GM12874 (cell line): ENCODE data around the gene UNC119.

Experiments
- TF ChIP-seq, protein P1 (sequence below): IDR thresholded peaks from 2 replicates; pipeline ENCODE4 v1.5.1; 2011; ENCODE audit warnings: low read depth, mild to moderate bottlenecking, control low read depth, low read length, moderate library complexity; ENCODE audit not compliant: insufficient read depth

UNC119 gene

DNA sequence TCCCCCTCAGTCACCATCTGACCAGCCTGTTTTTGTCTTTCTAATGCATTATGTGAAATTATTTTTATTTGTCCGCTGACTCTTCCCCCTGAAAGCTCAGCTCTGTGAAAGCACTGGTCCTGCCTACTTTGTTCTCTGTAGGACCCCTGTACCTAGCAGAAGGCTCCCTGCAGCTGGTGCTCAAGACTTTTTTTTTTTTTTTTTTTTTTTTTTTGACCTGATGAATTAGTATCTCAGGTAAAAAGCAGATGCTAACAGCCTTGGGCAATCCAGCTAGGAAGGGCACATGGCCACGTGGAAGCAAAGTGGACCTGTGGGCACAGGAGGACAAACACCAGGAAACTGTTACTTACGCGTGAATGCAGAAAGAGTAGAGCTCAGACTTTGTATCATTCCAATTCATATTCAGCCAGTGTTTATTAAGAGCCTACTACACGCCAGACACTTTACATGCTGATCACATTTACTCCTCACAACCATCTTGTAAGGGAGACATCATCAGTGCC is 629 bp upstream of the UNC119 start:
- TF ChIP-seq, protein P1, sequence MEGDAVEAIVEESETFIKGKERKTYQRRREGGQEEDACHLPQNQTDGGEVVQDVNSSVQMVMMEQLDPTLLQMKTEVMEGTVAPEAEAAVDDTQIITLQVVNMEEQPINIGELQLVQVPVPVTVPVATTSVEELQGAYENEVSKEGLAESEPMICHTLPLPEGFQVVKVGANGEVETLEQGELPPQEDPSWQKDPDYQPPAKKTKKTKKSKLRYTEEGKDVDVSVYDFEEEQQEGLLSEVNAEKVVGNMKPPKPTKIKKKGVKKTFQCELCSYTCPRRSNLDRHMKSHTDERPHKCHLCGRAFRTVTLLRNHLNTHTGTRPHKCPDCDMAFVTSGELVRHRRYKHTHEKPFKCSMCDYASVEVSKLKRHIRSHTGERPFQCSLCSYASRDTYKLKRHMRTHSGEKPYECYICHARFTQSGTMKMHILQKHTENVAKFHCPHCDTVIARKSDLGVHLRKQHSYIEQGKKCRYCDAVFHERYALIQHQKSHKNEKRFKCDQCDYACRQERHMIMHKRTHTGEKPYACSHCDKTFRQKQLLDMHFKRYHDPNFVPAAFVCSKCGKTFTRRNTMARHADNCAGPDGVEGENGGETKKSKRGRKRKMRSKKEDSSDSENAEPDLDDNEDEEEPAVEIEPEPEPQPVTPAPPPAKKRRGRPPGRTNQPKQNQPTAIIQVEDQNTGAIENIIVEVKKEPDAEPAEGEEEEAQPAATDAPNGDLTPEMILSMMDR: no peak

DNA sequence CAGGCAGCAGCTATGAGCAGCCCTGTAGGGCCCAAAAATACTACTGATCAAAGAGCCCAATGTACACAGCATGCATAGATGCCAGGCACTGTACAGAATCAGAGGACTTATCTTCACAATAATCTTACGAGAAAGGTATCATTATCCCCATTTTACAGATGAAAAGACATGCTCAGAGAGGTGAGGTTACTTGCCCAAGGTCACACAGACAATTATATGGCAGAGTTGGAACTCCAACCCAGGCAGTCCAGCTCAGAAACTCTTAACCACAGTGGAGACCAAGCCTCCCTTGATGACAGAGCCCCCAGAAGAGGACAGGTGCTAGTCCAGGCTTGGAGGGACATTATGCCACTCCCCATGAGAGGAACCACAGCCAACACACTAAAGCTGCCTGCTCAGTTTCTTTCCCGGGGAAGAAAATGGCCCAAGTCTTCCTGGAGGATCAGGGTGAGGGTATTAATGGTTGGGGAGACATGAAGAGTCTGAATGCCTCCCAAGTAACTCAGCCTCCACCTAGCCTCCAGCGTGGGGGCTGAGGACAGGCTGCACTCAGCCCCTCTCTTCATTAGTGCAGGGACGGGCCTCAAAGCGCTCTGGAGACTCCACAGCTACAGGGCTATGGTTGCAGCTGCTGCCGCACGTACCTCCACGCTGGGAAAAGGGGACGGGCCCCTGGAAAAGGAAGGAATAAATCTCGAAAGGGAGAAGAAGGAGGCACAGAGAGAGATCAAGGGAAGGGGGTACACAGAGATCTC is 826 bp downstream of the UNC119 start:
- TF ChIP-seq, protein P1: no peak

DNA sequence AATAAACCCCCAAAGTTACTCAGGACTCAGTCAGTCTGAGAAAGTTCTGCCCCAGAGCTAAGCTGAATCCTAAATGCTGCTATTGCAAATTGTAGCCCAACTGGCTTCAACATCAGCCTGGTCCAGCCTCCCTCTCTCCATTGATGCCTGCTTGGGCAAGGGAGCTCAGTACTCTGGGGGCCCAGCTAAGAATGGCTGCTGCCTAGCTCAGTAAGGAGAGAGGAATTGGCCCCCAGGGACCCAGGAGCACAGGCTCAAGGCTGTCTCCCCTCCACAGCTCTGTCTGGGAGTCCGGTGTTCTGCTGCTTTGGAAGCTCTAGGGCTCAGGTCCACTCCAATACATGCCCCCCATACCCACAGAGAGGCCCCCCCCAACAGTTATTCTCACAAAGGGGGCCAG is 1.6 kb downstream of the UNC119 start:
- TF ChIP-seq, protein P1: no peak

DNA sequence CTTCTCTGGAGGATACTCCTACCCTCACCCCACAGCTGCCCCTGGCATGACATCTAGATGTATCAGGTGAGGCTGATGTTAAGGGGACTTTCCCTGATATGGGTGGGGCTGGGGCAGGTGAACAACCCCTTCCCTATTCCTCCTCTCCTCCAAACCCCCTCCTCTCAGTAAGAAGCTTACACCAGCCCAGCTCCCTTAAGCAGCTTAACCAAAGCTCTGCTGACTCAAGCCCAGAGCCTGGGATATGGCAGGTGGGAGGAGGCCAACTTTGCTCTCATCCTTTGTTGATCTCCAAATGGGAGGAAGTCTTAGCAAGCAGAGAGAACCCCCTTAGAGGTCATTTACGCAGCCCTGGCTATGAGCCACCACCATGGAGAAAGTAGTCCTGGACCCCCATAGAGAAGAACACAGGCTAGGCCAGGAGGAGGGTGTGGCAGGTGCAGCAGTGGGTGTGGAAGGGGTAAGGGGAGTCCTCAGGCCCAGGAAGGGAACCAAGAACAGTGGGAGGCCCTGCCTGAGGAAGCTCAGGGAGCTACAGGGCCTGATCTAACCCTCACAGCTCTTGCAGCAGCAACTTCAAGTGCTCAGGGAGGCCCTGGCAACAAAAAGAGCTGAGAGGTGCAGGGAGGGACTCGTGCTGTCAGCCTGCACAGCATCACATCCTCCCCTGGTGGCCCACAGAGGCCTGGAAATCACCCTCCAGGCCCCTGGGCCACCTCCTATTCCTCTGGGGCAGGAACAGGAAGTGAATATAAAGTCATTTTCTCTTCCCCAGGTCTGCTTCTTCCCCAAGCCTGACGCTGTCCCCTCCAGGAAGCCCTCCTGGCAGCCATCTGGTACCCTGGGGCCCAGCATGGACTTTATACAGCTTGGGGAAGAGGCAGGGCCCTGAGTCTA is 2.9 kb downstream of the UNC119 start:
- TF ChIP-seq, protein P1: peak; percentile 32; the same call in 1 of the 2 replicates

DNA sequence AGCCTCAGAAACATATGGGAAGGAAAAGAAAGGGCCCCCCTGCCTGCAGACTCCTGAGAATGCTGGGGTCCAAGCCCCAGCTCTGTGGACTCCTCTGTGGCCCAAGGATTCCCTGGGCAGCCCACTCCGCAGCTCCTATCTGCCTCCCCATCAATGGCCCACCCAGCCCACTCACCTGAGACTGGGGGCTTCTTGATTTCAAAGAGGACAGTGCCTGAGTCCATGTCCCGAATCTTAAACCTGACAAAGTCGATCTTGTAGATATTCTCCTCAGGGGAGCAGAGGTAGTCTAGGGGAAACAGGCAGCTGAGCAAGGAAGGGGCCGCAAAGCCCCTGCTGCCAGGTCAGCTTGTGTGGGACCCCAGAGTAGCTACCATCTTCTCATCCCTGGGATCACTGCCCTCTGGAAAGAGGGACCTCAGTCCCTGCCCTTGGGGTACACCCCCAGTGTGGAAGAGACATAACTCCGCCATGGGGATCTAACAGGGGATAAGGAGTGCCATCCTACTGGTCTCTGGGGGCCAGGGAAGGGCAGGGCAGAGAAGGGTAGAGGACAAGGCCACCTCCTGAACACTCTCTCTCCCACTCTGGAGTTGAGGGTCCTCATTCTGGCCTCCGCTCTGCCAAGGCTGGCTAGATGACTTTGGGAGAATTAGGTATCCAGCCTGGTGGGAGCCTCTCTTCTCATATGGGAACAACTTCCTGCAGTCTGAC is 3.9 kb downstream of the UNC119 start:
- TF ChIP-seq, protein P1: no peak

DNA sequence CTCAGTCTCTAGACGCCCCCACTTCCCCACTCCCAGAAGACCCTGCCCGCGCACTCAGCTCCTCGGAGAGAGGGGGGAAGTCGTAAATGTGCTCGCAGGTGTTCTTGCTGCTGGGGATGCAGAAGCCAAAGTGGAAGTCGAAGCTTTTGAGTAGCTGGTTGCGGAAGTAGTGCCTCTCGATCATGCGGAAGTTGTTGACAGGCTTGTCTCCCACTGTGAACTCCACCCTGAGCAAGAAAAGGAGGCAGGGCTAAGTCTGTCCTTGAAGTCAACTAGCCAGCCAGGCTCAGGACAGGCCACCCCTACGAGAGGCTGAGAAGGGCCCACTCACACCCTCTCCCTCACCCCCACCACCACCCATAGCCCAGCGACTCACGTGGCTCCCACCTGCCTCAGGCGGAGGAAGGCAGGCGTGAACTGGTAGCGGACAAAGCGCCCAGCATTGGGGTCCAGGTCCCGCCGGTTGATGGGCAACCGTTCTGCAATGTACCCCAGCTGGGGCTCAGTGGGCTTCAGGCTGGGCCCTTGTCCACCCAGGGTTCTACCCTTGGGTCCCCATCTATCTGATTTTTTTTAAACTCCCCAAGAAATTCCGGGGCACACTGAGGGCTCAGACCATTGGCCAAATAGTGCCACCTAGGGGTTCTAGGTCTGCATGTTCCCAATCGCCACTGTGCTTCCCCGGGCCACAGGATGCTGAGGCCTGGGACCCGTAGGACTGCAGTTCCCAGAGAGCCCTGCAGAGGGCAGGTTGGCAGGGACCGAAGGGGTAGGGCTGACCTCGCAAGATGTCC is 4.6 kb downstream of the UNC119 start:
- TF ChIP-seq, protein P1: peak; percentile 95
